Ovary (tissue), 9 donors: ENCODE data around the gene NDUFV2. TPM values are rescaled to one million over a fixed set of nuclear protein-coding genes. Genes with fewer than 3 reads are reported as not detected.

Experiments
- DNase-seq, 5 donors: peaks; one replicate each; pipeline ENCODE4 v3.0.0-alpha.2; 2019 to 2020
- H3K27ac ChIP-seq, 2 donors: fragments of 200-600 bp; one replicate each; pipeline versions ENCODE4 v1.5.1 to v1.8.0; 2019 to 2022
- H3K27me3 ChIP-seq: fragments of 200-600 bp; one replicate; pipeline ENCODE4 v1.8.0; 2022
- H3K36me3 ChIP-seq: fragments of 200-600 bp; sonication (generic); one replicate; pipeline ENCODE4 v1.5.1; 2019
- H3K4me1 ChIP-seq: one replicate; pipeline ENCODE4 v1.8.1; 2013; ENCODE audit warnings: mild to moderate bottlenecking, moderate library complexity; ENCODE audit not compliant: insufficient read depth
- H3K4me3 ChIP-seq: fragments of 200-600 bp; sonication (generic); one replicate; pipeline ENCODE4 v1.5.1; 2017
- H3K9me3 ChIP-seq, 2 donors: fragments of 200-600 bp in 1 of 2; sonication (generic) in 1 of 2; one replicate each; pipeline versions ENCODE4 v1.5.1 to v1.8.1; 2013 to 2019; ENCODE audit warnings: mild to moderate bottlenecking in 1 of 2, moderate library complexity in 1 of 2
- EP300 ChIP-seq: sonication (generic); formaldehyde crosslinking; IDR thresholded peaks from one replicate; pipeline ENCODE4 v1.6.1; 2017; ENCODE audit warnings: antibody characterized with exemption
- POLR2A ChIP-seq: fragments of 450-650 bp; IDR thresholded peaks from one replicate; pipeline ENCODE4 v1.6.1; 2017; ENCODE audit warnings: antibody characterized with exemption, mild to moderate bottlenecking, moderate library complexity
- WGBS, 3 donors: extraction: QIAGEN DNeasy Blood & Tissue Kit in 1 of 3; methylation state at CpG; one replicate each; pipeline versions ENCODE4 v1.1.5 to v1.1.7; 2013 to 2017; 5-methylcytosine and 5-hydroxymethylcytosine counted together
- intact Hi-C, 4 donors: fragments of 100-400 bp; cut with DNase I; formaldehyde crosslinking; loops; one replicate each; pipeline versions ENCODE4 v1.11.0 to v1.15.1; 2022 to 2023
- polyA plus RNA-seq, 2 donors: library from polyadenylated mRNA; stranded (reverse); fragments of 200-250 nt in 1 of 2; fragments of 350-450 nt in 1 of 2; fragmentation: Illumina TruSeq in 1 of 2; extraction: RNeasy Lipid Tissue Mini Kit (QIAGEN cat#74804) in 1 of 2; gene quantifications; one replicate each; pipeline ENCODE4 v1.2.3, GENCODE V29; 2013 to 2014
- total RNA-seq, 7 donors: library from RNA; depleted of rRNA in 2 of 7; stranded (reverse); fragments of >200 nt in 2 of 7; fragmentation: NEBNext Ultra II Directional in 3 of 7; extraction: Animal tissue kit (Norgen Biotek cat#: 25700) in 3 of 7; gene quantifications; one replicate each; pipeline versions ENCODE4 v1.1.0 to v1.2.4, GENCODE V29; 2016 to 2023
- TF ChIP-seq, protein P1 (sequence below), 3 donors: fragments of 450-650 bp in 2 of 3; fragments of 200-600 bp in 1 of 3; IDR thresholded peaks; one replicate each; pipeline versions ENCODE4 v1.5.1 to v1.8.0; 2016 to 2022; ENCODE audit warnings: antibody characterized with exemption in 3 of 3, mild to moderate bottlenecking in 1 of 3
- donor health status: DM: no; HTN: no; CAD: no; lungs with moderate emphysema.
- donor health status: DM: no; HTN: no; CAD: no.
- donor health status: Bipolar disorder and iron deficiency.
- donor health status: DM: yes; HTN: yes; CAD: no.
- donor health status: DM: no; HTN: no; CAD: no.
- donor health status: DM: yes; HTN: yes; CAD: no.

NDUFV2 gene
- total and polyA plus RNA-seq, 9 donors = 59.7 to 135 (median 76.6) TPM

DNA sequence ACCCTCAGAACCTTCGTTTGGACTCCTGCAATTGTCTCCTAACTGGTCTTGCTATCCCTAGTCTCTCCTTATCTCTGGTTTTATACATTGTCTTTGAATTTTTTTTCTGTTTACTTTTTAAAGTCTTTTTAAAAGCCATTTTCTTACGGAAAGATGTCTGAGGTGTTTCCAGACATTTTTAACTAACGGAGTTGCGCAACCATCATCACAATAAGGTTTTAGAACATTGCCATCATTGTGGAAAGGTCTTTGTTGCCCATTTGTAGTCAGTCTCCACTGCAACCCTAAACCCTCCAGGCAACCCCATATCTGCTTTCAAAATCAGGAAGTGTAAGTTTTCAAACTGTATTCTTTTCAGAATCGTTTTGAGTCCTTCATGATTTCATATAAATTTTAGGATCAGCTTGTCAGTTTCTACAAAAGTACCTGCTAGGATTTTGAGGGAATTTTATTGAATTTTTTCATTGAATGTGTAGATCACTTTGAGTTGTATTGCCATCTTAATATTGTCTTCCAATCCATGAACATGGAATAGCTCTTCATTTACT, 80.4 kb downstream of the NDUFV2 start:
- WGBS, 3 donors = 73 to 88% (median 87%) methylated on average over 5 of the region's 5 CpGs
- Histone ChIP-seq H3K27me3 (no peaks in the 10 kb centered on the region), H3K4me3 (no peak overlapping the region), H3K36me3 (no peaks in the 10 kb centered on the region), H3K9me3 (no peaks in the 10 kb centered on the region), H3K4me1 (no peaks in the 10 kb centered on the region), H3K27ac (no peak overlapping the region)
- intact Hi-C loops = no loop called here
- DNase-seq = no peak
- TF ChIP-seq EP300 (no peak), POLR2A (no peak)
- TF ChIP-seq, protein P1, sequence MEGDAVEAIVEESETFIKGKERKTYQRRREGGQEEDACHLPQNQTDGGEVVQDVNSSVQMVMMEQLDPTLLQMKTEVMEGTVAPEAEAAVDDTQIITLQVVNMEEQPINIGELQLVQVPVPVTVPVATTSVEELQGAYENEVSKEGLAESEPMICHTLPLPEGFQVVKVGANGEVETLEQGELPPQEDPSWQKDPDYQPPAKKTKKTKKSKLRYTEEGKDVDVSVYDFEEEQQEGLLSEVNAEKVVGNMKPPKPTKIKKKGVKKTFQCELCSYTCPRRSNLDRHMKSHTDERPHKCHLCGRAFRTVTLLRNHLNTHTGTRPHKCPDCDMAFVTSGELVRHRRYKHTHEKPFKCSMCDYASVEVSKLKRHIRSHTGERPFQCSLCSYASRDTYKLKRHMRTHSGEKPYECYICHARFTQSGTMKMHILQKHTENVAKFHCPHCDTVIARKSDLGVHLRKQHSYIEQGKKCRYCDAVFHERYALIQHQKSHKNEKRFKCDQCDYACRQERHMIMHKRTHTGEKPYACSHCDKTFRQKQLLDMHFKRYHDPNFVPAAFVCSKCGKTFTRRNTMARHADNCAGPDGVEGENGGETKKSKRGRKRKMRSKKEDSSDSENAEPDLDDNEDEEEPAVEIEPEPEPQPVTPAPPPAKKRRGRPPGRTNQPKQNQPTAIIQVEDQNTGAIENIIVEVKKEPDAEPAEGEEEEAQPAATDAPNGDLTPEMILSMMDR (IDR thresholded peaks at IDR 0.05) = no peak

Other genes with a start within 250 kb of the NDUFV2 start
- 100 to 1,000 TPM in 1 of 7 donors, 10 to 100 TPM in 6; 27.0 to 115 (median 76.4) TPM for gene ANKRD12, start 34.1 kb downstream of the NDUFV2 start, total RNA-seq
- gene ANKRD12, start 34.1 kb downstream of the NDUFV2 start, polyA plus RNA-seq = 10 to 100 TPM in 1 of 2 donors, 1 to 10 TPM in 1; 8.8 to 12.8 TPM
- gene TWSG1, start 232.1 kb downstream of the NDUFV2 start, total RNA-seq = 10 to 100 TPM; 36.5 to 66.1 (median 49.9) TPM
- gene TWSG1, start 232.1 kb downstream of the NDUFV2 start, polyA plus RNA-seq = 10 to 100 TPM; 38.3 to 44.3 TPM